Measurements from ENCODE around the gene CCT6B.

CCT6B gene

GRCh38 chr17:34996422-34997285 is 35.4 kb upstream of the CCT6B start:
- DNase-seq (ENCODE audit: low read depth, low spot score): no peak
- TF ChIP-seq CTCF (IDR thresholded peaks at IDR 0.05; ENCODE audit: insufficient read depth, low read length, missing control alignments): no peak
- H3K4me3 ChIP-seq (ENCODE audit: low read depth, low read length): no peak overlapping the region
- ChIA-PET POLR2A (no interaction called here), CTCF (interaction anchor here (0.8 to 11.3 kb wide), 13 partner anchors 7 to 134 kb away, joined by 3 to 142 read pairs (median 4); partner anchors contain the start of genes FNDC8, LIG3 and RAD51D)

- no peak overlapping the region for H3K4me3 ChIP-seq (ENCODE audit: low read depth, low read length)
- POLR2A ChIA-PET: no interaction called here
- DNase-seq (ENCODE audit: low read depth, low spot score): no peak
- TF ChIP-seq CTCF (IDR thresholded peaks at IDR 0.05; ENCODE audit: insufficient read depth, low read length, missing control alignments): no peak
- CTCF ChIA-PET: interaction anchor here (3.2 to 11.3 kb wide), 2 partner anchors 97 to 128 kb away, joined by 17 to 142 read pairs; partner anchors contain the start of genes FNDC8 and RAD51D
Observed at GRCh38 chr17:34993031-34993430, 31.8 kb upstream of the CCT6B start.

- H3K4me3 ChIP-seq (ENCODE audit: low read depth, low read length): no peak overlapping the region
- CTCF ChIA-PET: interaction anchor here (1.1 to 11.3 kb wide), 4 partner anchors 10 to 129 kb away, joined by 4 to 142 read pairs (median 5); partner anchors contain the start of genes FNDC8 and RAD51D
- DNase-seq (ENCODE audit: low read depth, low spot score): no peak
- no peak for TF ChIP-seq CTCF (IDR thresholded peaks at IDR 0.05; ENCODE audit: insufficient read depth, low read length, missing control alignments)
- POLR2A ChIA-PET: interaction anchor here (0.5 kb wide), 1 partner anchor 1497 kb away, joined by 3 read pairs; no protein-coding TSS in a partner anchor
Observed at GRCh38 chr17:34991606-34992005, 30.3 kb upstream of the CCT6B start.

GRCh38 chr17:34990921-34991365 is 29.7 kb upstream of the CCT6B start:
- no peak for TF ChIP-seq CTCF (IDR thresholded peaks at IDR 0.05; ENCODE audit: insufficient read depth, low read length, missing control alignments)
- ChIA-PET POLR2A (no interaction called here), CTCF (interaction anchor here (1.1 to 11.3 kb wide), 4 partner anchors 9 to 130 kb away, joined by 4 to 142 read pairs (median 5); partner anchors contain the start of genes FNDC8 and RAD51D)
- no peak for DNase-seq (ENCODE audit: low read depth, low spot score)
- no peak overlapping the region for H3K4me3 ChIP-seq (ENCODE audit: low read depth, low read length)

GRCh38 chr17:34989473-34989872 is 28.2 kb upstream of the CCT6B start:
- POLR2A ChIA-PET: no interaction called here
- DNase-seq (ENCODE audit: low read depth, low spot score): no peak
- CTCF ChIA-PET: interaction anchor here (0.9 kb wide), 1 partner anchor 8 kb away, joined by 3 read pairs; no protein-coding TSS in a partner anchor
- TF ChIP-seq CTCF (IDR thresholded peaks at IDR 0.05; ENCODE audit: insufficient read depth, low read length, missing control alignments): no peak
- H3K4me3 ChIP-seq (ENCODE audit: low read depth, low read length): no peak overlapping the region

- POLR2A ChIA-PET: no interaction called here
- CTCF ChIA-PET: interaction anchor here (0.7 kb wide), 1 partner anchor 133 kb away, joined by 3 read pairs; the partner anchor contains the start of gene FNDC8
- TF ChIP-seq CTCF (IDR thresholded peaks at IDR 0.05; ENCODE audit: insufficient read depth, low read length, missing control alignments): no peak
Observed at GRCh38 chr17:34988644-34989043, 27.4 kb upstream of the CCT6B start.

More at GRCh38 chr17:34988644-34989043, 27.4 kb upstream of the CCT6B start:
- no peak overlapping the region for H3K4me3 ChIP-seq (ENCODE audit: low read depth, low read length)
- no peak for DNase-seq (ENCODE audit: low read depth, low spot score)

Measured in AG04449 (cell line).